Tibial nerve (tissue), 4 donors: ENCODE results near the gene HTR2C. TPM values are rescaled to one million over a fixed set of nuclear protein-coding genes. Genes with fewer than 3 reads are reported as not detected.

ENCODE experiments used
- DNase-seq, 2 donors: peaks; one replicate each; pipeline ENCODE4 v3.0.0-alpha.2; 2019; ENCODE audit warnings: low spot score in 2 of 2
- H3K27ac ChIP-seq, 4 donors: fragments of 200-600 bp; sonication (generic) in 3 of 4; one replicate each; pipeline ENCODE4 v1.5.1; 2017 to 2019; ENCODE audit warnings: mild to moderate bottlenecking in 1 of 4
- H3K27me3 ChIP-seq, 2 donors: fragments of 200-600 bp; sonication (generic) in 1 of 2; one replicate each; pipeline versions ENCODE4 v1.5.1 to v1.6.0; 2017 to 2019
- H3K36me3 ChIP-seq, 3 donors: fragments of 200-600 bp; sonication (generic); one replicate each; pipeline ENCODE4 v1.5.1; 2018 to 2019
- H3K4me1 ChIP-seq, 4 donors: fragments of 200-600 bp; sonication (generic) in 3 of 4; one replicate each; pipeline ENCODE4 v1.5.1; 2017 to 2019
- H3K4me3 ChIP-seq, 4 donors: fragments of 200-600 bp; sonication (generic) in 3 of 4; one replicate each; pipeline ENCODE4 v1.5.1; 2017 to 2019; ENCODE audit warnings: mild to moderate bottlenecking in 1 of 4, moderate library complexity in 1 of 4
- H3K9me3 ChIP-seq, 4 donors: fragments of 200-600 bp; sonication (generic) in 3 of 4; one replicate each; pipeline ENCODE4 v1.5.1; 2017 to 2019
- CTCF ChIP-seq, 5 experiments: fragments of 200-600 bp in 3 of 5; fragments of 450-650 bp in 2 of 5; sonication (generic) in 3 of 5; IDR thresholded peaks; one replicate each; pipeline ENCODE4 v1.5.1; 2016 to 2019; ENCODE audit warnings: antibody characterized with exemption in 5 of 5, mild to moderate bottlenecking in 3 of 5, moderate library complexity in 2 of 5
- EP300 ChIP-seq, 2 donors: sonication (generic); formaldehyde crosslinking; IDR thresholded peaks; one replicate each; pipeline ENCODE4 v1.6.1; 2017; ENCODE audit warnings: antibody characterized with exemption in 2 of 2, mild to moderate bottlenecking in 1 of 2
- POLR2A ChIP-seq, 2 donors: fragments of 450-650 bp; IDR thresholded peaks; one replicate each; pipeline ENCODE4 v1.6.1; 2017; ENCODE audit warnings: antibody characterized with exemption in 2 of 2, mild to moderate bottlenecking in 2 of 2, moderate library complexity in 2 of 2
- WGBS, 2 donors: methylation state at CpG; one replicate each; pipeline ENCODE4 v1.1.5; 2018; 5-methylcytosine and 5-hydroxymethylcytosine counted together
- total RNA-seq, 4 donors: library from RNA; depleted of rRNA; stranded (reverse); fragments of >200 nt; gene quantifications; one replicate each; pipeline ENCODE4 v1.1.0, GENCODE V29; 2016

HTR2C gene
- total RNA-seq, 4 donors from 2014 or later, result 0.66 TPM; not detected in 3

GRCh38 chrX:114800719-114801118 is 216.8 kb downstream of the HTR2C start:
- Histone ChIP-seq H3K4me1 (no peaks in the 10 kb centered on the region), H3K27me3 (no peaks in the 10 kb centered on the region), H3K36me3 (no peaks in the 10 kb centered on the region), H3K4me3 (no peak overlapping the region), H3K27ac (no peak overlapping the region), H3K9me3 (no peaks in the 10 kb centered on the region)
- TF ChIP-seq EP300 (IDR thresholded peaks at IDR 0.05) (no peak), CTCF (IDR thresholded peaks at IDR 0.05) (no peak), POLR2A (IDR thresholded peaks at IDR 0.05) (no peak)
- no peak for DNase-seq
- WGBS, 2 donors, result 83 to 92% methylated on average over 4 of the region's 4 CpGs

GRCh38 chrX:114819509-114819908 is 235.6 kb downstream of the HTR2C start:
- Histone ChIP-seq H3K4me1 (no peaks in the 10 kb centered on the region), H3K36me3 (no peaks in the 10 kb centered on the region), H3K4me3 (no peak overlapping the region), H3K27me3 (no peaks in the 10 kb centered on the region), H3K9me3 (no peaks in the 10 kb centered on the region), H3K27ac (no peak overlapping the region)
- 45 to 58% methylated on average over 2 of the region's 2 CpGs for WGBS, 2 donors
- no peak for DNase-seq
- no peak for TF ChIP-seq EP300 (IDR thresholded peaks at IDR 0.05)
- no peak for TF ChIP-seq CTCF (IDR thresholded peaks at IDR 0.05)
- TF ChIP-seq POLR2A (IDR thresholded peaks at IDR 0.05), result no peak

GRCh38 chrX:114841051-114841450 is 257.2 kb downstream of the HTR2C start:
- H3K36me3 ChIP-seq, result no peaks in the 10 kb centered on the region
- no peak overlapping the region for H3K4me3 ChIP-seq
- no peaks in the 10 kb centered on the region for H3K9me3 ChIP-seq
- no peak for DNase-seq
- no peaks in the 10 kb centered on the region for H3K27me3 ChIP-seq
- H3K27ac ChIP-seq, result no peak overlapping the region
- TF ChIP-seq POLR2A (IDR thresholded peaks at IDR 0.05), result no peak
- TF ChIP-seq EP300 (IDR thresholded peaks at IDR 0.05), result no peak
- no peak for TF ChIP-seq CTCF (IDR thresholded peaks at IDR 0.05)
- WGBS, 2 donors, result 83 to 96% methylated on average over 1 of the region's 1 CpG
- H3K4me1 ChIP-seq, result no peaks in the 10 kb centered on the region

GRCh38 chrX:114842181-114842580 is 258.3 kb downstream of the HTR2C start:
- WGBS, 2 donors, result 17 to 23% methylated on average over 1 of the region's 1 CpG
- H3K4me3 ChIP-seq, result no peak overlapping the region
- no peak overlapping the region for H3K27ac ChIP-seq
- H3K36me3 ChIP-seq, result no peaks in the 10 kb centered on the region
- TF ChIP-seq CTCF (IDR thresholded peaks at IDR 0.05) (no peak), EP300 (IDR thresholded peaks at IDR 0.05) (no peak), POLR2A (IDR thresholded peaks at IDR 0.05) (no peak)
- DNase-seq, result no peak
- no peaks in the 10 kb centered on the region for H3K4me1 ChIP-seq
- H3K27me3 ChIP-seq, result no peaks in the 10 kb centered on the region
- no peaks in the 10 kb centered on the region for H3K9me3 ChIP-seq

GRCh38 chrX:114889481-114889880 is 305.6 kb downstream of the HTR2C start:
- no peak overlapping the region for H3K4me3 ChIP-seq
- no peaks in the 10 kb centered on the region for H3K4me1 ChIP-seq
- TF ChIP-seq CTCF (IDR thresholded peaks at IDR 0.05) (no peak), EP300 (IDR thresholded peaks at IDR 0.05) (no peak), POLR2A (IDR thresholded peaks at IDR 0.05) (no peak)
- 40 to 43% methylated on average over 1 of the region's 1 CpG for WGBS, 2 donors
- H3K9me3 ChIP-seq, result peaks cover 0 to 6% (median 3%) of the 10 kb centered on the region in 4 donors
- H3K27me3 ChIP-seq, result peaks cover 0 to 4% of the 10 kb centered on the region in 2 donors
- DNase-seq, result peak in 1 of 2 donors; percentile 4
- H3K27ac ChIP-seq, result no peak overlapping the region
- H3K36me3 ChIP-seq, result no peaks in the 10 kb centered on the region
